HG02884 (cell line): Measurements from ENCODE around the gene MGAT5.

ENCODE experiments used
- ATAC-seq: cut with Tn5 transposase; IDR thresholded peaks from one replicate; pipeline ENCODE4 v1.9.1; 2021; ENCODE audit warnings: mild to moderate bottlenecking, moderate library complexity; ENCODE audit not compliant: unreplicated experiment

MGAT5 gene

GRCh38 chr2:134253804-134254203 is at the start of gene MGAT5:
MGAT5 (plus strand) TSS chr2:134254072; CDS start chr2:134254404, 332 bp downstream.
- ATAC-seq = peak; percentile 9

GRCh38 chr2:134205087-134205486 is 48.8 kb upstream of the MGAT5 start:
- ATAC-seq = no peak

GRCh38 chr2:134206031-134206430 is 47.8 kb upstream of the MGAT5 start:
- ATAC-seq = peak; percentile 42

- peak; percentile 32 for ATAC-seq
These were observed 47.3 kb upstream of the MGAT5 start for GRCh38 chr2:134206573-134206972.

- ATAC-seq = peak; percentile 51
These were observed 46.2 kb upstream of the MGAT5 start for GRCh38 chr2:134207589-134208209.

- ATAC-seq = no peak
These were observed 45.0 kb upstream of the MGAT5 start for GRCh38 chr2:134208825-134209224.

GRCh38 chr2:134212746-134213145 is 41.1 kb upstream of the MGAT5 start:
- ATAC-seq = no peak

- ATAC-seq = no peak
These were observed 37.6 kb upstream of the MGAT5 start for GRCh38 chr2:134216152-134216829.

- peak; percentile 10 for ATAC-seq
These were observed 36.5 kb upstream of the MGAT5 start for GRCh38 chr2:134217351-134217750.

GRCh38 chr2:134217924-134218323 is 35.9 kb upstream of the MGAT5 start:
- peak; percentile 64 for ATAC-seq

- no peak for ATAC-seq
These were observed 35.5 kb upstream of the MGAT5 start for GRCh38 chr2:134218414-134218813.

GRCh38 chr2:134218930-134219658 is 34.8 kb upstream of the MGAT5 start:
- no peak for ATAC-seq

GRCh38 chr2:134220344-134220974 is 33.4 kb upstream of the MGAT5 start:
- no peak for ATAC-seq

- ATAC-seq = no peak
These were observed 29.9 kb upstream of the MGAT5 start for GRCh38 chr2:134224005-134224404.

GRCh38 chr2:134225173-134225572 is 28.7 kb upstream of the MGAT5 start:
- ATAC-seq = no peak

- ATAC-seq = no peak
These were observed 28.0 kb upstream of the MGAT5 start for GRCh38 chr2:134225841-134226240.

GRCh38 chr2:134226601-134227000 is 27.3 kb upstream of the MGAT5 start:
- no peak for ATAC-seq

GRCh38 chr2:134227666-134228065 is 26.2 kb upstream of the MGAT5 start:
- ATAC-seq = no peak

- ATAC-seq = no peak
These were observed 25.4 kb upstream of the MGAT5 start for GRCh38 chr2:134228493-134228903.

- no peak for ATAC-seq
These were observed 24.3 kb upstream of the MGAT5 start for GRCh38 chr2:134229540-134229939.

GRCh38 chr2:134230885-134231284 is 23.0 kb upstream of the MGAT5 start:
- no peak for ATAC-seq
